Tibial nerve (tissue), 4 donors: ENCODE results near the gene MYADML2. TPM values are rescaled to one million over a fixed set of nuclear protein-coding genes. Genes with fewer than 3 reads are reported as not detected.

Source experiments
- DNase-seq, 2 donors: peaks; one replicate each; pipeline ENCODE4 v3.0.0-alpha.2; 2019; ENCODE audit warnings: low spot score in 2 of 2
- H3K27ac ChIP-seq, 4 donors: fragments of 200-600 bp; sonication (generic) in 3 of 4; one replicate each; pipeline ENCODE4 v1.5.1; 2017 to 2019; ENCODE audit warnings: mild to moderate bottlenecking in 1 of 4
- H3K27me3 ChIP-seq, 2 donors: fragments of 200-600 bp; sonication (generic) in 1 of 2; one replicate each; pipeline versions ENCODE4 v1.5.1 to v1.6.0; 2017 to 2019
- H3K36me3 ChIP-seq, 3 donors: fragments of 200-600 bp; sonication (generic); one replicate each; pipeline ENCODE4 v1.5.1; 2018 to 2019
- H3K4me1 ChIP-seq, 4 donors: fragments of 200-600 bp; sonication (generic) in 3 of 4; one replicate each; pipeline ENCODE4 v1.5.1; 2017 to 2019
- H3K4me3 ChIP-seq, 4 donors: fragments of 200-600 bp; sonication (generic) in 3 of 4; one replicate each; pipeline ENCODE4 v1.5.1; 2017 to 2019; ENCODE audit warnings: mild to moderate bottlenecking in 1 of 4, moderate library complexity in 1 of 4
- H3K9me3 ChIP-seq, 4 donors: fragments of 200-600 bp; sonication (generic) in 3 of 4; one replicate each; pipeline ENCODE4 v1.5.1; 2017 to 2019
- CTCF ChIP-seq, 5 experiments: fragments of 200-600 bp in 3 of 5; fragments of 450-650 bp in 2 of 5; sonication (generic) in 3 of 5; IDR thresholded peaks; one replicate each; pipeline ENCODE4 v1.5.1; 2016 to 2019; ENCODE audit warnings: antibody characterized with exemption in 5 of 5, mild to moderate bottlenecking in 3 of 5, moderate library complexity in 2 of 5
- EP300 ChIP-seq, 2 donors: sonication (generic); formaldehyde crosslinking; IDR thresholded peaks; one replicate each; pipeline ENCODE4 v1.6.1; 2017; ENCODE audit warnings: antibody characterized with exemption in 2 of 2, mild to moderate bottlenecking in 1 of 2
- POLR2A ChIP-seq, 2 donors: fragments of 450-650 bp; IDR thresholded peaks; one replicate each; pipeline ENCODE4 v1.6.1; 2017; ENCODE audit warnings: antibody characterized with exemption in 2 of 2, mild to moderate bottlenecking in 2 of 2, moderate library complexity in 2 of 2
- WGBS, 2 donors: methylation state at CpG; one replicate each; pipeline ENCODE4 v1.1.5; 2018; 5-methylcytosine and 5-hydroxymethylcytosine counted together
- total RNA-seq, 4 donors: library from RNA; depleted of rRNA; stranded (reverse); fragments of >200 nt; gene quantifications; one replicate each; pipeline ENCODE4 v1.1.0, GENCODE V29; 2016

The MYADML2 gene
- total RNA-seq, 4 donors from 2014 or later = not detected

DNA sequence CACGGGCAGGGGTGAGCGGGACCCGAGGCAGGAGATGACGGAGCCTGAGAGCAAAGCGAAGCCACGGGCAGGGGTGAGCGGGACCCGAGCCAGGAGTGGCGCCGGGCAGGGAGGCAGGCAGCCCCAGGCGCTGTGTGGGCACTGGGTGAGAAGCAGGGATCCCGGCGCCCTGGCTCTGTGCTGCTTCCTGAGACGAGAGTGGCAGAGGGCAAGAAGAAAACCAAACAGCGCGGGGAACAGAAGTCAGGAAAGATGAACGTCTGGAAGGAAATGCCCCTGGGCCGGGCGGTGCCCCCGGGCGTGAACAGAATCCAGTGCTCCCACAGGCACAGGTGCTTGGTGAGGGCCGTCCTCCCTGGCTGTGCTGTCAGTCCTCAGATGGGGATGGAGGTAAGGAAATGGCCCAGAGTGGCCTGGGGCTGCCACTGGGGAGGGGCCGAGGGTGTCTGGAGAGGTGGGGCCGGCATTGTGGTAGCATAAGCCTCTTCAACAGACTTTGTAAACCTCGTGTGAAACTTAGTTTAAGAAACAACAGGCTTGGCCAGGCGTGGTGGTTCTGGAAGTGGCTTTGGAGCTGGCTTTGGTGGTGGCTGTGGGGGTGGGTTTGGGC, 40.2 kb upstream of the MYADML2 start:
- no peak for DNase-seq
- H3K36me3 ChIP-seq = peaks cover 0 to 70% (median 0%) of the 10 kb centered on the region in 3 donors
- no peak overlapping the region for H3K4me3 ChIP-seq
- no peaks in the 10 kb centered on the region for H3K9me3 ChIP-seq
- no peaks in the 10 kb centered on the region for H3K27me3 ChIP-seq
- H3K4me1 ChIP-seq = peaks cover 0 to 16% (median 10%) of the 10 kb centered on the region in 4 donors
- no peak overlapping the region for H3K27ac ChIP-seq
- TF ChIP-seq CTCF (IDR thresholded peaks at IDR 0.05) (no peak), EP300 (IDR thresholded peaks at IDR 0.05) (no peak)
- whole genome bisulfite sequencing, 2 donors = 87 to 92% methylated on average over 26 of the region's 26 CpGs

DNA sequence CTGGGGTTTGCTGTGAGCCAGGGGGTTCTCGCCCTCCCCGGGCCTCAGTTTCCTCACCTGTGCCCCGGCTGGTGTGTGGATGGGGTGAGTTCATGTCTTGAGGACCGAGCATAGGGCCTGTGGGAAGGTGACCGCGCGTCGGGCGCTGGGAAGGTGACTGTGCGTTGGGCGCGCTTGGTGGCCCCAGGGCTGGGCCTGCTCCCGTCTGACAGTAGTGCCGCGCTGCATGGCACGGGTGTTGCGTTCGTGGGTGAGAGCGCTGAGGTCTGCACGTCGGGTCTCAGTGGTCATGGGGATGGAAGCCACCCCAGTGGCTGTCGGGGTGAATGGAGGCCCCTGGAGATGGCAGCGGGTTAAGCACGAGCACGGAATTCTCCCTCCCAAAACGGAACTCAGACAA, 39.6 kb upstream of the MYADML2 start:
- H3K27me3 ChIP-seq = no peaks in the 10 kb centered on the region
- DNase-seq = no peak
- H3K27ac ChIP-seq = no peak overlapping the region
- TF ChIP-seq CTCF (IDR thresholded peaks at IDR 0.05) = no peak
- no peak for TF ChIP-seq POLR2A (IDR thresholded peaks at IDR 0.05)
- TF ChIP-seq EP300 (IDR thresholded peaks at IDR 0.05) = no peak
- H3K4me1 ChIP-seq = peaks cover 0 to 9% (median 6%) of the 10 kb centered on the region in 4 donors
- WGBS, 2 donors = 94 to 95% methylated on average over 26 of the region's 26 CpGs
- no peaks in the 10 kb centered on the region for H3K9me3 ChIP-seq
- H3K4me3 ChIP-seq = no peak overlapping the region
- peaks cover 0 to 76% (median 0%) of the 10 kb centered on the region in 3 donors for H3K36me3 ChIP-seq

DNA sequence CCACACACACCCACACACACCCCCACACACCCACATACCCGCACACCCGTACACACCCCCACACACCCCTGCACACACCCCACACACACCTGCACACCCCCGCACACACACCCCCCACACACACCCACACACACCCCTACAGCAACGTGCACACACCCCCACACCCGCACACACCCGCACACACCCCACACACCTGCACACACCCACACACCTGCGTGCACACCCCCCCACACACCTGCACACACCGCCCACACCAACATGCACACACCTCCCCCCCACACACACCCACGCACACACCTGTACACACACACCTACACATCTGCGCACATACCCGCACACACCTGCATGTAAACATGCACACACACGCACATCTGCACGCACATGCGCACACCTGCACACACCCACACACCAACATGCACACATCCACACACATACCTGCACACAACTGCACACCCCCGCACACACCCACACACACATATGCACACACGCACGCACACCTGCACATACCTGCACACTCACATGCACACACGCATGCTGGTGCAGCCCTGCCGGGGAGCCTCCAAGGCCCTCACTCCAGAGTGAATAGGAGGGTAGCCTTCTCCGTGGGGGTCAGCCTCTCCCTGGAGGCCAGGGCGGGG, 37.9 kb upstream of the MYADML2 start:
- Histone ChIP-seq H3K4me3 (no peak overlapping the region), H3K27ac (no peak overlapping the region), H3K4me1 (no peaks in the 10 kb centered on the region), H3K9me3 (no peaks in the 10 kb centered on the region), H3K36me3 (peaks cover 0 to 86% (median 0%) of the 10 kb centered on the region in 3 donors), H3K27me3 (no peaks in the 10 kb centered on the region)
- no peak for DNase-seq
- TF ChIP-seq CTCF (IDR thresholded peaks at IDR 0.05) (no peak), POLR2A (IDR thresholded peaks at IDR 0.05) (no peak), EP300 (IDR thresholded peaks at IDR 0.05) (no peak)
- 85 to 91% methylated on average over 21 of the region's 21 CpGs for WGBS, 2 donors

- no peak overlapping the region for H3K27ac ChIP-seq
- H3K4me3 ChIP-seq = no peak overlapping the region
- H3K4me1 ChIP-seq = peaks cover 0 to 6% (median 4%) of the 10 kb centered on the region in 4 donors
- no peak for DNase-seq
- 90 to 94% methylated on average over 26 of the region's 26 CpGs for WGBS, 2 donors
- H3K36me3 ChIP-seq = peaks cover 0 to 84% (median 0%) of the 10 kb centered on the region in 3 donors
- H3K27me3 ChIP-seq = no peaks in the 10 kb centered on the region
- no peaks in the 10 kb centered on the region for H3K9me3 ChIP-seq
- TF ChIP-seq EP300 (IDR thresholded peaks at IDR 0.05) (no peak), POLR2A (IDR thresholded peaks at IDR 0.05) (no peak), CTCF (IDR thresholded peaks at IDR 0.05) (no peak)
These were observed 36.8 kb upstream of the MYADML2 start for GRCh38 chr17:81983639-81984373.
